Hepatocyte (in vitro differentiated cells): ENCODE results near the gene NUAK1. TPM values are rescaled to one million over a fixed set of nuclear protein-coding genes. Genes with fewer than 3 reads are reported as not detected.

Experiments
- DNase-seq: peaks from one replicate; pipeline ENCODE4 v3.0.0-alpha.2; 2016; ENCODE audit warnings: low spot score
- H2AFZ ChIP-seq: fragments of 200-600 bp; sonication (generic); 2 replicates; pipeline ENCODE4 v1.6.0; 2016; ENCODE audit warnings: antibody characterized with exemption, mild to moderate bottlenecking
- H3K27ac ChIP-seq: fragments of 200-600 bp; sonication (generic); 2 replicates; pipeline ENCODE4 v1.5.1; 2016; ENCODE audit warnings: mild to moderate bottlenecking
- H3K27me3 ChIP-seq: fragments of 200-600 bp; sonication (generic); 2 replicates; pipeline ENCODE4 v1.6.1; 2016
- H3K36me3 ChIP-seq: fragments of 200-600 bp; sonication (generic); replicated peaks from 2 replicates; pipeline ENCODE4 v1.5.1; 2016; ENCODE audit warnings: low read depth; ENCODE audit not compliant: insufficient read depth
- H3K4me1 ChIP-seq: fragments of 200-600 bp; sonication (generic); 2 replicates; pipeline ENCODE4 v1.5.1; 2016; ENCODE audit warnings: mild to moderate bottlenecking, moderate library complexity; ENCODE audit not compliant: insufficient read depth
- H3K4me2 ChIP-seq: fragments of 200-600 bp; sonication (generic); 2 replicates; pipeline ENCODE4 v1.6.0; 2016
- H3K4me3 ChIP-seq: fragments of 200-600 bp; sonication (generic); 2 replicates; pipeline ENCODE4 v1.5.1; 2016; ENCODE audit warnings: mild to moderate bottlenecking
- H3K79me2 ChIP-seq: fragments of 200-600 bp; sonication (generic); 2 replicates; pipeline ENCODE4 v1.6.0; 2017; ENCODE audit warnings: mild to moderate bottlenecking
- H3K9me2 ChIP-seq: fragments of 200-600 bp; sonication (generic); replicated peaks from 2 replicates; pipeline ENCODE4 v1.6.0; 2017; ENCODE audit warnings: mild to moderate bottlenecking; ENCODE audit not compliant: insufficient read depth
- H3K9me3 ChIP-seq: fragments of 200-600 bp; sonication (generic); 2 replicates; pipeline ENCODE4 v1.5.1; 2016; ENCODE audit warnings: low read depth, mild to moderate bottlenecking
- H4K20me1 ChIP-seq: fragments of 200-600 bp; sonication (generic); 2 replicates; pipeline ENCODE4 v1.6.0; 2016; ENCODE audit warnings: mild to moderate bottlenecking; ENCODE audit not compliant: insufficient read depth, poor library complexity, severe bottlenecking
- CTCF ChIP-seq: fragments of 200-600 bp; sonication (generic); IDR thresholded peaks from 2 replicates; pipeline ENCODE4 v1.5.1; 2016; ENCODE audit warnings: antibody characterized with exemption, mild to moderate bottlenecking; ENCODE audit not compliant: poor library complexity
- EZH2 ChIP-seq: fragments of 200-600 bp; sonication (generic); IDR thresholded peaks from 2 replicates; pipeline ENCODE4 v1.6.1; 2016; ENCODE audit warnings: antibody characterized with exemption, mild to moderate bottlenecking, borderline replicate concordance
- EZH2phosphoT487 ChIP-seq: fragments of 200-600 bp; sonication (generic); IDR thresholded peaks from one replicate; pipeline ENCODE4 v1.6.1; 2018; ENCODE audit warnings: antibody characterized with exemption, mild to moderate bottlenecking, low read depth, moderate library complexity; ENCODE audit not compliant: unreplicated experiment, severe bottlenecking
- WGBS: methylation state at CpG from one replicate; pipeline ENCODE4 v1.1.6; 2016; ENCODE audit warnings: low lambda C conversion rate; ENCODE audit errors: missing lambda C conversion rate; 5-methylcytosine and 5-hydroxymethylcytosine counted together
- polyA plus RNA-seq: library from polyadenylated mRNA; unstranded; fragments of >200 nt; fragmentation: Nextera tagmentation; extraction: Ambion mirVana; gene quantifications from 2 replicates; pipeline ENCODE4 v1.2.1, GENCODE V29; 2016
- total RNA-seq: library from RNA; depleted of rRNA; stranded (reverse); fragments of >200 nt; gene quantifications from 2 replicates; pipeline ENCODE4 v1.2.3, GENCODE V29; 2014

The NUAK1 gene
- total and polyA plus RNA-seq, 2 experiments from 2014 or later, result 3.5 to 13.0 TPM

- Histone ChIP-seq H3K9me2 (no peaks in the 10 kb centered on the region), H3K27ac (no peak overlapping the region), H3K36me3 (no peaks in the 10 kb centered on the region), H3K27me3 (no peaks in the 10 kb centered on the region), H3K4me3 (no peak overlapping the region), H3K4me2 (no peak overlapping the region), H3K79me2 (no peaks in the 10 kb centered on the region), H3K4me1 (peaks cover 18% of the 10 kb centered on the region), H3K9me3 (no peaks in the 10 kb centered on the region), H2AFZ (no peak overlapping the region), H4K20me1 (no peaks in the 10 kb centered on the region)
- 68% methylated on average over 1 of the region's 1 CpG for WGBS
- DNase-seq, result no peak
- no peak for TF ChIP-seq EZH2phosphoT487
- no peak for TF ChIP-seq CTCF
- no peak for TF ChIP-seq EZH2
These were observed 68.6 kb downstream of the NUAK1 start for GRCh38 chr12:106070147-106070546.

GRCh38 chr12:106068296-106068695 is 70.5 kb downstream of the NUAK1 start:
- Histone ChIP-seq H3K4me1 (peaks cover 8% of the 10 kb centered on the region), H2AFZ (no peak overlapping the region), H3K36me3 (no peaks in the 10 kb centered on the region), H3K27ac (no peak overlapping the region), H3K27me3 (no peaks in the 10 kb centered on the region), H4K20me1 (no peaks in the 10 kb centered on the region), H3K79me2 (no peaks in the 10 kb centered on the region), H3K9me2 (no peaks in the 10 kb centered on the region), H3K4me3 (no peak overlapping the region), H3K9me3 (no peaks in the 10 kb centered on the region), H3K4me2 (no peak overlapping the region)
- TF ChIP-seq EZH2phosphoT487 (no peak), EZH2 (no peak), CTCF (no peak)
- DNase-seq, result no peak
- 94% methylated on average over 3 of the region's 3 CpGs for WGBS

GRCh38 chr12:106067606-106068205 is 71.0 kb downstream of the NUAK1 start:
- Histone ChIP-seq H3K79me2 (no peaks in the 10 kb centered on the region), H3K27me3 (no peaks in the 10 kb centered on the region), H2AFZ (no peak overlapping the region), H3K4me2 (no peak overlapping the region), H3K4me1 (peaks cover 8% of the 10 kb centered on the region), H4K20me1 (no peaks in the 10 kb centered on the region), H3K9me2 (no peaks in the 10 kb centered on the region), H3K9me3 (no peaks in the 10 kb centered on the region), H3K27ac (no peak overlapping the region), H3K4me3 (no peak overlapping the region), H3K36me3 (no peaks in the 10 kb centered on the region)
- 98% methylated on average over 15 of the region's 15 CpGs for WGBS
- DNase-seq, result no peak
- TF ChIP-seq CTCF, result no peak
- no peak for TF ChIP-seq EZH2
- TF ChIP-seq EZH2phosphoT487, result no peak
